ENCODE data around the gene MACROD2. TPM values are rescaled to one million over a fixed set of nuclear protein-coding genes. Genes with fewer than 3 reads are reported as not detected.

Gene MACROD2
- total and polyA plus RNA-seq, 2 of the 4 experiments (the other 2 are of a cell fraction), result not detected

- H4K91ac ChIP-seq (ENCODE audit: insufficient read depth, low read depth, low read length), result no peak overlapping the region
- BruUV-seq (replicated peaks), result no TSS peak
- no peaks in the 10 kb centered on the region for H3K9me3 ChIP-seq (ENCODE audit: control insufficient read depth, insufficient read depth, low read length)
- in situ Hi-C loops (cut with MboI; ENCODE audit: low sequenced_read_pairs) (no loop called here), intact Hi-C loops (cut with micrococcal nuclease) (loop anchor here (5.0 kb wide), 1 partner anchor 372 kb away; no protein-coding TSS in a partner anchor), dilution Hi-C loops (cut with HindIII; ENCODE audit: low sequenced_read_pairs, unreplicated experiment) (no loop called here)
- no peak overlapping the region for H3K56ac ChIP-seq (ENCODE audit: extremely low read depth, insufficient read depth, low read length)
- no peak overlapping the region for H2BK5ac ChIP-seq (ENCODE audit: low read depth, low read length, poor library complexity, severe bottlenecking)
- no peak overlapping the region for H3K14ac ChIP-seq (replicated peaks; ENCODE audit: low read depth, low read length)
- no peaks in the 10 kb centered on the region for H3K79me1 ChIP-seq (ENCODE audit: low read depth in 1 of 2, low read length in 2 of 2)
- ChIA-PET CTCF (no interaction called here), POLR2A (ENCODE audit: unreplicated experiment) (no interaction called here)
- no peak overlapping the region for H3K18ac ChIP-seq (ENCODE audit: low read depth, low read length)
- no CpG with 5 or more reads among the region's 1 CpG for WGBS, 2 experiments (ENCODE audit: extremely low coverage in 2 of 2, insufficient read length in 1 of 2)
- H3K36me3 ChIP-seq (ENCODE audit: control insufficient read depth, insufficient read depth, low read length), result no peaks in the 10 kb centered on the region
- H2BK20ac ChIP-seq (ENCODE audit: low read depth, low read length), result no peak overlapping the region
- no peak overlapping the region for H3K9ac ChIP-seq (ENCODE audit: low read depth, low read length)
- no peak overlapping the region for H3K4me2 ChIP-seq (ENCODE audit: low read depth, low read length)
- no peak overlapping the region for H4K8ac ChIP-seq (ENCODE audit: low read depth in 2 of 2, low read length in 2 of 2)
- no peak overlapping the region for H4K5ac ChIP-seq (ENCODE audit: low read depth, low read length)
- no peaks in the 10 kb centered on the region; the same call in 1 of the 2 replicates for H3K9me1 ChIP-seq (ENCODE audit: insufficient read depth, low read length)
- DNase-seq (no peak), ATAC-seq (ENCODE audit: low read depth) (no peak)
- H2AK5ac ChIP-seq (ENCODE audit: low read depth, low read length), result no peak overlapping the region
- no peak overlapping the region for H3K4me3 ChIP-seq (ENCODE audit: insufficient read depth, low read depth, low read length)
- H2BK15ac ChIP-seq (ENCODE audit: low read depth, low read length), result no peak overlapping the region
- no peaks in the 10 kb centered on the region for H3K4me1 ChIP-seq (ENCODE audit: control insufficient read depth, insufficient read depth, low read length)
- no peak overlapping the region for H2AFZ ChIP-seq (replicated peaks; ENCODE audit: low read length, poor library complexity)
- no peak overlapping the region for H3K27ac ChIP-seq (ENCODE audit: insufficient read depth, low read length)
- no peaks in the 10 kb centered on the region for H4K20me1 ChIP-seq (ENCODE audit: insufficient read depth, low read length)
- no peak overlapping the region for H2BK120ac ChIP-seq (ENCODE audit: low read depth, low read length)
- no peak for TF ChIP-seq POLR2A (IDR thresholded peaks at IDR 0.05; ENCODE audit: low read depth, low read length)
- TF ChIP-seq MAFK (IDR thresholded peaks at IDR 0.05; ENCODE audit: low read depth, low read length), result no peak
- no peak for TF ChIP-seq FOS (IDR thresholded peaks at IDR 0.05; ENCODE audit: low read depth, low read length)
- TF ChIP-seq MAZ (IDR thresholded peaks at IDR 0.05; ENCODE audit: borderline replicate concordance, low read depth, low read length), result no peak
- TF ChIP-seq SMC3 (IDR thresholded peaks at IDR 0.05; ENCODE audit: low read depth, low read length), result no peak
- TF ChIP-seq RAD21 (IDR thresholded peaks at IDR 0.05; ENCODE audit: low read length), result no peak
- no peak for TF ChIP-seq BHLHE40 (IDR thresholded peaks at IDR 0.05; ENCODE audit: low read depth, low read length)
- TF ChIP-seq, protein P1, sequence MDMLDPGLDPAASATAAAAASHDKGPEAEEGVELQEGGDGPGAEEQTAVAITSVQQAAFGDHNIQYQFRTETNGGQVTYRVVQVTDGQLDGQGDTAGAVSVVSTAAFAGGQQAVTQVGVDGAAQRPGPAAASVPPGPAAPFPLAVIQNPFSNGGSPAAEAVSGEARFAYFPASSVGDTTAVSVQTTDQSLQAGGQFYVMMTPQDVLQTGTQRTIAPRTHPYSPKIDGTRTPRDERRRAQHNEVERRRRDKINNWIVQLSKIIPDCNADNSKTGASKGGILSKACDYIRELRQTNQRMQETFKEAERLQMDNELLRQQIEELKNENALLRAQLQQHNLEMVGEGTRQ (IDR thresholded peaks at IDR 0.05; ENCODE audit: low read depth, low read length), result no peak
- no peak for TF ChIP-seq RFX5 (IDR thresholded peaks at IDR 0.05; ENCODE audit: low read depth, low read length)
- no peak for TF ChIP-seq CHD1 (IDR thresholded peaks at IDR 0.05; ENCODE audit: low read depth, low read length)
- TF ChIP-seq, protein P2, sequence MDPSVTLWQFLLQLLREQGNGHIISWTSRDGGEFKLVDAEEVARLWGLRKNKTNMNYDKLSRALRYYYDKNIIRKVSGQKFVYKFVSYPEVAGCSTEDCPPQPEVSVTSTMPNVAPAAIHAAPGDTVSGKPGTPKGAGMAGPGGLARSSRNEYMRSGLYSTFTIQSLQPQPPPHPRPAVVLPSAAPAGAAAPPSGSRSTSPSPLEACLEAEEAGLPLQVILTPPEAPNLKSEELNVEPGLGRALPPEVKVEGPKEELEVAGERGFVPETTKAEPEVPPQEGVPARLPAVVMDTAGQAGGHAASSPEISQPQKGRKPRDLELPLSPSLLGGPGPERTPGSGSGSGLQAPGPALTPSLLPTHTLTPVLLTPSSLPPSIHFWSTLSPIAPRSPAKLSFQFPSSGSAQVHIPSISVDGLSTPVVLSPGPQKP (IDR thresholded peaks at IDR 0.05; ENCODE audit: borderline replicate concordance, low read depth, low read length), result no peak
- TF ChIP-seq MXI1 (IDR thresholded peaks at IDR 0.05; ENCODE audit: borderline replicate concordance, low read depth, low read length), result no peak
- no peak for TF ChIP-seq CEBPB (IDR thresholded peaks at IDR 0.05; ENCODE audit: low read depth, low read length)
- TF ChIP-seq NFE2L2 (IDR thresholded peaks at IDR 0.05; ENCODE audit: low read depth, low read length), result no peak
- TF ChIP-seq CTCF (conservative IDR thresholded peaks at IDR 0.05; ENCODE audit: low read depth, low read length), result no peak
- TF ChIP-seq RCOR1 (IDR thresholded peaks at IDR 0.05; ENCODE audit: insufficient replicate concordance, low read length), result no peak
- H2AK9ac ChIP-seq (replicated peaks; ENCODE audit: low read depth, low read length, poor library complexity), result no peak overlapping the region
- no peak overlapping the region for H3K23ac ChIP-seq (ENCODE audit: low read depth, low read length)
- H3K27me3 ChIP-seq (ENCODE audit: control insufficient read depth, insufficient read depth, low read length), result no peaks in the 10 kb centered on the region
- no peak overlapping the region for H3K4ac ChIP-seq (ENCODE audit: low read depth, low read length)
Measured at GRCh38 chr20:14559612-14560011, 564.3 kb downstream of the MACROD2 start.

All from IMR-90 (cell line).